ENCODE data around the gene RIPPLY3.
"Not testable (repeated sequence)": the region's sequence is repeated elsewhere in the genome, so short reads cannot be mapped to it uniquely, and the experiment has no call there.

RIPPLY3 gene

GRCh38 chr21:36981049-36981391 lies 25.5 kb upstream of the RIPPLY3 start:
- no peak for DNase-seq (ENCODE audit: low spot score)

- no peak for DNase-seq (ENCODE audit: low spot score)
Measured at GRCh38 chr21:36981977-36982700, 24.4 kb upstream of the RIPPLY3 start.

- DNase-seq (ENCODE audit: low spot score) = no peak
Measured at GRCh38 chr21:36985751-36986594, 20.5 kb upstream of the RIPPLY3 start.

GRCh38 chr21:36987845-36988244 lies 18.7 kb upstream of the RIPPLY3 start:
- DNase-seq (ENCODE audit: low spot score) = no peak

GRCh38 chr21:36988536-36988935 lies 18.0 kb upstream of the RIPPLY3 start:
- no peak for DNase-seq (ENCODE audit: low spot score)

GRCh38 chr21:36989199-36989698 lies 17.3 kb upstream of the RIPPLY3 start:
- DNase-seq (ENCODE audit: low spot score) = not testable (repeated sequence)

- peak; percentile 97 for DNase-seq (ENCODE audit: low spot score)
Measured at GRCh38 chr21:36989699-36990507, 16.6 kb upstream of the RIPPLY3 start.

GRCh38 chr21:36990508-36991205 lies 15.8 kb upstream of the RIPPLY3 start:
- no peak for DNase-seq (ENCODE audit: low spot score)

GRCh38 chr21:36992671-36993070 lies 13.8 kb upstream of the RIPPLY3 start:
- DNase-seq (ENCODE audit: low spot score) = no peak

- DNase-seq (ENCODE audit: low spot score) = peak; percentile 56
Measured at GRCh38 chr21:36994501-36995158, 11.9 kb upstream of the RIPPLY3 start.

GRCh38 chr21:36995285-36995684 lies 11.2 kb upstream of the RIPPLY3 start:
- not testable (repeated sequence) for DNase-seq (ENCODE audit: low spot score)

GRCh38 chr21:36999131-36999898 lies 7.2 kb upstream of the RIPPLY3 start:
- no peak for DNase-seq (ENCODE audit: low spot score)

GRCh38 chr21:37000381-37000780 lies 6.1 kb upstream of the RIPPLY3 start:
- DNase-seq (ENCODE audit: low spot score) = no peak

GRCh38 chr21:37001441-37001840 lies 5.1 kb upstream of the RIPPLY3 start:
- no peak for DNase-seq (ENCODE audit: low spot score)

- not testable (repeated sequence) for DNase-seq (ENCODE audit: low spot score)
Measured at GRCh38 chr21:37002851-37003250, 3.7 kb upstream of the RIPPLY3 start.

- DNase-seq (ENCODE audit: low spot score) = not testable (repeated sequence)
Measured at GRCh38 chr21:37003917-37004316, 2.6 kb upstream of the RIPPLY3 start.

- peak; percentile 55 for DNase-seq (ENCODE audit: low spot score)
Measured at GRCh38 chr21:37005548-37006485, 685 bp upstream of the RIPPLY3 start.

GRCh38 chr21:37008724-37009123 lies 2.2 kb downstream of the RIPPLY3 start:
- peak; percentile 49 for DNase-seq (ENCODE audit: low spot score)

GRCh38 chr21:37009740-37010341 lies 3.3 kb downstream of the RIPPLY3 start:
- peak; percentile 93 for DNase-seq (ENCODE audit: low spot score)
